GM18520 (cell line): ENCODE data around the gene LIF.
"Not testable (repeated sequence)": the region's sequence is repeated elsewhere in the genome, so short reads cannot be mapped to it uniquely, and the experiment has no call there.

Experiments
- ATAC-seq: cut with Tn5 transposase; IDR thresholded peaks from one replicate; pipeline ENCODE4 v1.9.1; 2021; ENCODE audit not compliant: unreplicated experiment

The LIF gene

GRCh38 chr22:30212363-30212995 is 34.1 kb downstream of the LIF start:
- ATAC-seq = no peak

DNA sequence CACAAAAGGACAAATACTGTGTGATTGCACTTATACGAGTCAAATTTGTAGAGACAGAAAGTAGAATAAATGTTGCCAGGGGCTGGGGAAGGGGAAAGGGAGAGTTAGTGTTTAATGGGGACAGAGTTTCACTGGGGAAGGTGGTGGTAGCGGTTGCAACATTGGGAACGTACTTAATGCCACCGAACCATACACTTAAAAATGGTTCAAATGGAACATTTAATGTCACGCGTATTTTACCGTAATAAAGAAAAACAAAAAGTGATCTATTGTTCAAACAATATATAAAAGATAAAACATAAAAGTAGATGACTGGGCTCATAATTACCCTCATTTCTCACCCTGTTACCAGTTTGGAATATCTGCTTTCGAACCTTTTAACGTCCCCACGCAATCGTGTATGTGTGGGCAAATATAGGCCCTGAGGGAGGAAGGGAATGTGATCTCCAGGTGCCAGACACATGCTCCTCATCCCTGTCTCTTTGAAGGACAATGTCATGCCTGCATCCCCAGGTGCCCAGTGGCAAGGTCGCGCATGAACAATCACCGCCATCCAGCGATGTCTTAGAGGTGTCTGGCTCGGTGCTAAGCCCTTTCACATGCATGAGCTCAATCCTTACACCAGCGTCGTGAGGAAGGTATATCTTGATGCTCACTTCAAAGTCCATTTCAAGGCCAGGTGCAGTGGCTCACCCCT is 35.3 kb downstream of the LIF start:
- ATAC-seq = no peak

DNA sequence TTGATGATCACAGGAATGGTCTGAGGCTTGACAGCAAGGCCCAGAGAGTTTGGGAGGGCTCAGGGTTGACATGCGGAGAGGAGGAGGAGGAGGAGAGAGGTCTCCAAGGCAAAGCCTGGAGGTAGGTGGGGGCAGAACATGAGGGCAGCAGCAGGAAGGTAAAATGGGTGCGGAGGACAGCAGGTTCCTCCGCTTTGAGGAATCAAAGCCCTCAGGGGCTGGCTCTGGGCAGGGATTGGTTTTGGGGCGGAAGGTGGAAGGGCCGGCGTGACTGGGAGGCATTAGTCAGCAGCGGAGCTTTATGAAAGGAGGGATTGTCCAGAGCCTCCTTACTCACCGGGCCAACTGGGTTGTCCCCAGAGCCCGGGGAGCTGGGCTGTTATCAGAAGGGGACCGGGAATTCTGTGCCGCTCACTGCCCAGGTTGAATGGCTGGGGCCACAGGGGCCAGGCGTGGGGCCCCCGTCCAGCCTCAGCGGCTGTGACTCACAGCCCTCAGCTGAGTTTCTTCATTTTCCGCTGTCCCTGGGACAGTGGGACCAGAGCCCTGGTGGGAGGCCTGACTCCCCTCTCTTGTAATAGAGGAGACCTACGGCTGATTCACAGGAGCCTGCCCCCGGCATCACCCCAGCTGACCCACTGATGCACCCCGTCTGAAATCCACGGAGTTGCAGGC is 36.2 kb downstream of the LIF start:
- ATAC-seq = no peak

- ATAC-seq = no peak
Observed at GRCh38 chr22:30209642-30210041, 36.9 kb downstream of the LIF start.

DNA sequence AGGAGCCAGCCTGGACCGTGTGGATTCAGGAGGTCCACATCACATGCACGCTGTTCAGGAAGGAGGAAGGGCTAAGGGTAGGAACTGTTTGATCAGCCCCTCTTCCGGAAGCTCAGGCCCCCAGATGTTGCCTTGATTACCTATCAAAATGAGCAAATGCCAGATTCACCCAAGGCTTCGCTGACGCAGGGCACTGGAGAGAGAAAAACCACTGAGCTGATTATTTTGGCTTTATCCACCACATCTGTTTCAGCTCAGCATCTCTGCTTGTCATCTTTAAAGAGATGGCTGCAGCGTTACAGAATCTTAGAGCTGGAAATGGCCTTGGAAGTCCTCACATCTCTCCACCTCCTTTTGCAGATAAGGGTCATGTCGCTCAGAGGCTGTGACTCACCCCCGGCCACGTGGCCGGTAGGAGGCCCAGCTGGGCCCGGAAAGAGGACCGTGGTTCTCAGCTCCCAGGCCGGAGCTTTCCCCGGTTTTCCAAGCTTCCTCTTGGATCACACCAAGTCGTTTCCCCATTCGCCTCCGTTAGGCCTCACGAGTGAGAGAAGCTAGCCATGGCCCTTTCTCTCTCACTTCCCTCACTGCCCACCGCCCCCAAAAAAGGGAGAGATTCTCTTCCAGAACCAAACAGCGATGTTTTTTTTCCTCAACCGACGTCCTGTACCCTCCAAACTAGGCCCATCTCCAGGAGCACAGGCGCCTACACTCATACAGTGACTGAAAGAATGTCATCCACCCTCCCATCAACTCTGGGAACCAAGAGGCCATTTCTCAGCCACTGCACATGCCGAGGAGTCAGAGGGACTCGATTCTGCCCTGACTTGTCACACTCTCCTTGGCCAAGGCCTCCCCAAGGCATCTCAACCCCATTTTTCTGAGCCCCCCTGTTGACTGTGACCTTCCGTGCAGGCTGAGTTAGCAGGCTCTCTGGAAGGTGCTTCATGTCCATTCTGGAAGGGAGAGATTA is 37.6 kb downstream of the LIF start:
- no peak for ATAC-seq

DNA sequence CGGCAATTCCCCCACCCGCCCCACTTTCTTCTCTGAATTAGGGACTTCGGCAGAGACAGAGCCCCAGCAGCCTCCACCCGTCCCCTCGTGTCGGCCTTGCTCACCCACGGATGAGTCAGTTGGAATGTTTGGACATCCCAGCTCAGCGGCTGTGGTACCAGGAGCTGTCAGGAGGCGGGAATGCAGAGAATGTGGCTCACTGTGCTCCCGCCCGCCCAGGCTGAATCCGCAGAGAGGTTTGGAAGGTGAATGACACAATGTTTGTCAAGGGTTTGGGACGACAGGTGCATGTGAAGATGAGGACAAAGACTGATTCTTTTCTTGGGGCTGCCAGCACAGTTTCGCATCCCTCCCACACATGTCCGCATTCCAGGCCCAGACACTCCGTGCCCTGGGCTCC is 39.6 kb downstream of the LIF start:
- no peak for ATAC-seq

- ATAC-seq = no peak
Observed at GRCh38 chr22:30205281-30206115, 41.1 kb downstream of the LIF start.

DNA sequence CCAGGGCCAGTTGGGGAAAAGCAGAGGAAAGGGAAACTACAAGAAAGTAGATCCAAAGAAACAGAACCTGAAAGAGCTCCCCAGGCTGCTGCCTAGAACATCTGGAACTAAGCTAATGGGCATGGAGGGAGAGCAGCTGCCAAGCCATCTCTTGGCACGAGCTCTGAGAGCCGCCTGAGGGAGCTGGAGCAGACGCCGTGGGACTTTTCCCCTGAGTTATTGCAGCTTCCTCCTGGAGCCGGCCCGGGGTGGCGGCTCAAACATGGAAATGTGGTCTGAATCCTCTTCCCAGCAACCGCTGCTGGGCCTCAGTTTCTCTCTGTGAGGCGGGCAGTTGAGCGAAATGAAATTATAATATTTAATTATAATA is 41.8 kb downstream of the LIF start:
- ATAC-seq = no peak

GRCh38 chr22:30204015-30204741 is 42.4 kb downstream of the LIF start:
- ATAC-seq = no peak

- no peak for ATAC-seq
Observed at GRCh38 chr22:30202531-30203006, 44.0 kb downstream of the LIF start.

DNA sequence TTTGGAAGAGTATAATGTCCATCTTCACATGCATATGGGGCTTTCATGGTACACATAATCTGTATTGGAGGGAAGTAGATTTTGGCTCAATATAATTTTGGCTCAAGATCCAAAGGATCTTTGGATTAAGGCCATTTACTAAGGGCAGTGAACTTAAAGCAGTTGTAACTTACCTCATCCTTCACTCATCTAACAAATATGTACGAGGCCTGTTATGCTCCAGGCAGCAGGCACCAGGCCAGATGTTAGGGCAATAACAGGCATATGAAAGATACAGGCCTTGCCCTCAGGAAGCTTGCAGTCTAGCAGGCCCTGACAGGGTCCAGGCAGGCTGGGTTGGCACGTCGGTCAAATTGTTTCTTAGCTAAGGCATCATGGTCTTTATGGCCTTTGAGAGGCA is 44.6 kb downstream of the LIF start:
- no peak for ATAC-seq

GRCh38 chr22:30200905-30201304 is 45.7 kb downstream of the LIF start:
- not testable (repeated sequence) for ATAC-seq

DNA sequence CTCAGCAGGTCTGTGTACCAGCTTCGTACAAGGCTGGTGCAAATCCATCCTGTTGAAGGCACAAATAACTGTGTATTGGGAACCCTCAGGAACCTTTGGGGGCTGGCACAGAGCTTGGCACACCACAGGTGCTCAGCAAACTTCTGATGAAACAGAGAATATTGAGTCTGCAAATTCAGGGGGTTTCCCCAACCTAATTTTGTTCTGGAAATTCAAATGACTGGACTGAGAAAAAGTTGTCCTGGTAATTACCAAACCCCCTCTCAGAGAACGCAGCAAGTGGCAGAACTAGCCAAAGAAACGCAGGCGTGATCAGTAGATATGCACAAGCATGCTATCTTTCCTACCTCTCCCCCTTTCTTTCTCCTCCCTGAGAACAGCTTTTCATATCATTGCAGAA is 47.6 kb downstream of the LIF start:
- no peak for ATAC-seq

DNA sequence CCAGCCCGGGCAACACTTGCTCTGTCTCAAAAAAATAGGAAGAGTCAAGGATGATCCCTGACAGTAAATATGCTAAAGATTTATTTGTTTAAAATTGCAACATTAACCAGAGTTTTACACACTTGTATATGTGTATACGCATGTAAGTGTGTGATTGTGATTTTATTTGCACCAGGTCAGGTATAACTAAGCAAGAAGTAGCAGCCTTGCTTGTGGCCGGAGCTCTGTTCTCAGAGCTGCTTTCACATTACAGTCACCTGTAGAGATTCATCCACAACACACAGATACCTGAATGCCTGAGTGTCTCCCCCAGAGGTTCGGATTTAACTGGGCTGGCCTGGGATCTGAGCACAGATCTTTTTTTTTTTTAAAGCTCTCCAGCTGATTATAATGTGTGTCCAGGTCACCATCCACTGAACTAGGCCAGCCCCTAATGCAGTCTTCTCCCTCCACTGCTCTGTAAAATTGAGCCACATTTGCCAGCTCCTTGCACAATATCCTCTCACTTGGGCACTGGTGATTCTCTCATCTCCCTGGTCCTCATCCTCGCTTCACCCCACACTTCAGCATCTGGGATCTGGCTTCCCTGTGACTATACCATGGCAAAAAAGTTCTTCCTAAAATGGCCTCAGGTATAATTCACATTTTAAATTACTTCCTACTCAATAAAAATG is 48.3 kb downstream of the LIF start:
- no peak for ATAC-seq

- ATAC-seq = no peak
Observed at GRCh38 chr22:30197389-30197788, 49.2 kb downstream of the LIF start.

DNA sequence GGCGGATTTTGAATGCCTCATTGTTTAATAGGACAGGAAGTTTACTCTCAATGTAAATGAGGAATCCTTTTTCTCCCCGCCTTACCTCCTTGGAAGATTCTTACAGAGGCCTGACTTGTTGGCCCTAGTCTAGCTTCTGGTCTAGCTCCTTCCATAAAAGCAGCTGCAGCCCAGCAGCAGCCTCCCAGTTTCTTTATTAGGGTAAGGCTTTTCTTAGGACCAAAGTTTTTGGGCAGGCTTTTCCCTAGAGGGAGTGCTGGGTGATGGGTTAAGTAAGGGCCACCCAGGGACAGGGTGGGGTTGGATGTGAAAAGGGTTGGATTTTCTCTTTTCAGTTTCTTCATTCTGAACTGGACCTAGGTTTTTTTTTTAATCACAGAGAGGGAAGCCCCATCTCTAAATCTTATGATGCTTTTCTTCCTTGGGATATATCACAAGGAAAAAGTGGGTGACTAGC is 49.7 kb downstream of the LIF start:
- no peak for ATAC-seq

DNA sequence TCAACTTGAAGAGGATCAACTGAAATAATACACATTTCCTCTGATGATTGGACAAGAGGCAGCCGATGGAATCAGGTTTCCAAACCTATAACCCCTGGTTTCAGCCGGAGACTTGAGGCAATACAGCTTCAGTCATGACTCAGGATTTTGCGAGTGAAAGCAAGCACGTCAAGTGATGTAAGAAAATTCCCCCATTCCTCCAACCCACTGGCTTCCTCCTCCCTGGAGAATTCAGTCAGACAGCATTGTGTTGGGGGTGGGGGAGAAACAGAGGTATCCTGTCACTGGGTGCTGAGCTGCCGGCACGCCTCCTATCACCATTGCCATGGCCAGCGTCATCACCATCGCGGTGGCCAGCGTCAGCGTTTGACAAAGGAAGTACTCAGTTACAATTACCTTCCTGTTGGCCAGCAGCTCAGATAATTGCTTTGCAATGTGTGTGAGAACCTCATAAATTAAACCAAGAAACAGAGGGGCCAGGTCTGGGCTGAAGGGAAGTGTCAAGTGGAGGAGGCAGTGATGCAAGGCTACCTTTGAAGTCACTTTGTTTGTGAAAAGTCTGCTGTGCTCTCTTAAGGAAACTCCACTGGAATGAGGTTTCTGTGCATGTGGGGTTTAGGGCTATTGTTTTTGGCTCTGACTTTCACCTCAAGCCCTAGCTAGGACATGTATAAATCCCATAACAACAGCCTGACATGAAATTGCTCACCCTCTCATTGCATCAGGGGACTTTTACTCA is 50.2 kb downstream of the LIF start:
- no peak for ATAC-seq
